Central memory CD4-positive, alpha-beta T cell (primary cell): ENCODE measurements around the gene BNC2.

Experiments
- DNase-seq: peaks from one replicate; pipeline ENCODE4 v3.0.0; 2022

Gene BNC2

DNA sequence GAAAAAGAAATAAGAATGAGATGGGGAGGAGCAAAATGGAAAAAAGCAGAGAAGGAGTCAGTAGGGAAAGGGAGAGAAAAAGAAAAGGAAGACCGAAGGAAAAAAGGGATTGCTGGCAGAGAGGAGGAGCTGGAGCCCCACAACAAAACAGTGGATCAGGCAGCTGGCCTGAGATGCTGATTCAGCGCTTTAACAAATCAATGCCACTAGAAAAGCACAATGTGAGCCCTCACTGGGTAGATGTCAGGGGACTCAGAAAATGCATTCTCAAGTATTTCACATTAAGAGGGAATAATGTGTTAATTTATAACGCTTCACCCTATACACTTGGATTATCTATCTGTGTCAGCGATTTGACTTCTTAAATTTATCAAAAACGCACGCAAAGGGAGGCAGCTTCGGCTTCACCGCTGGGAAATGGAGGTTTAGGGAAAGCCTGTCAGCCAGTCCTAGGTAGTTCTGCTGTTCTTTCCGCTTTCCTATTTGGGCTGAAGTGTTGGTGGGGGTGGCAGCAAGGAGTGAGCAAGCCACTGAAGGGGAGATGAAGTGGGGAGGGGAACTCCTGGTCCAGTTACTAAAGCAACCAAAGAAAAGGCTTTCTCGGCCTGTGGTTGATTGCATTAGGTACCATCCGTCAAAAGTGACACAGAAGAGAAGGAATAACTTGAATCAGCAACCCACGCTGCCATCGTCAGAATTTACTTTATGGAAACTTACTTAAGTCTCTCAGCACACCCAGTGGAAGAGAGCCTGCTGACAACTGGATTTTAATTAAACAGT, 161.6 kb downstream of the BNC2 start:
- no peak for DNase-seq

DNA sequence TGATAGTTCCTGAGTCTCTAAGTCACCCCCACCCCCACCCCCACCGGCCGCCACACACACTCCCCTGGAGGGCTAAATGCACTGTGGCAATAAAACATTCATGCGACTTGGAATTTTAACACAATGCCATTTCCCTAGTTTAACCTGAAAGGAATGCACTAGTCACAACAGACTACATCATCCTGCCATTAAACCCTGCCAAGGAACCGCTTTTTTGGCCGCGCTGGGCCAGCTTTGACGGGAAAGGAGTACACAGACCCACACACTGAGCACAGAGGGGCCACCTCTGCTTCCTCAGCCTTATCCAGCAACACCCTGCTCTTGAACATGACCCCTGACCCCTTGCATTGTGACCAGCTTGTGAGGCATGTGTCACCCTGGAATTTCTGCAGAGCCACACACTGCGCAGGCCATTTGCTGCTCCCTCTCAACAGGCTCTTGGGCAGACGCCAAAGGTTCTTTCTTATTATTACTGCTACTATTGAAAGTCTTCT, 165.3 kb downstream of the BNC2 start:
- no peak for DNase-seq

DNA sequence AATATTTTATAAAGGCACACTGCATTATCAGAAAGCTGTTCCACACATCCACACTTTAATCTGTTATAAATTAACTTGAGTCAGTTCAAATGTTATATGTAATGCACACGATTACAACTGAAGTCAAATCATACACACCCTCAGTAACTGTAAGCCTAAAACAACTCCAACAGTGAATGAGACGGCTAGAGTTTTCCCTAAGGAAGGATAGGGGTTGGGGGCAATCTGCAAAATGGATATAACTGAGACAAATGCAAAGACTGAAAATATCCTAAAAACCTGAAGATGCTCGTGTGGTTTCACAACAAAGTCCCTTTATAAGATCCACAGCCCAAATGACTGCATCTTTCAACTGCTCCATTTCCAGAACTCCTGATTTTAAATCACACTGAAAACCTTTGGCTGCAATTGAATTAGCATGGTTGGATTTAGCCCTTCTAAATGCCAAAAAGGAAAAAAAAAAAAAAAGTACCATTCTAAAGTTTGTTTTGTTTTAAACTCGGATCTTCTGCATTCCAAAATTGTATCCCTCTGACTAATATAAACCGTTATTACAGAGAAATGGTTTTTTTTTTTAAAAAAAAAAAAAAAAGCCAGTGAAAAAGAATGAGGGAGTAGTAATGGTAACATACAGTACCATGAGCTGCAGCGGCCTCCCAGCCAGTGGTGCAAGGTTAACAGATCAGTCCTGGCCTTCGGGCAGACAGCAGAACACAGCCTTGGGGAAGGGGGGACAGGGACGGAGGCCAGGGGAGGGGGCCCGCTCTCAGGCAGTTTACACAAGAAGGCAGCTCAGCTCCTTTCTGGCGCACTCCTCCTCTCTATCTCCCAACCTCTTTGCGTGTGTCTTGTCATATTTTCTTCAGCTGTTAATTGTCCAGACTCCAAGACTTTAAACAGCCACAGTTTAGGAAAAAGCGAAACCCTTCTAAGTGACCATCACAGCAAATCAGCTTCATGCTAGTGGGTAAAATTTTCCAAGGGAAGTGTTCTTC, 166.1 kb downstream of the BNC2 start:
- DNase-seq: no peak

DNA sequence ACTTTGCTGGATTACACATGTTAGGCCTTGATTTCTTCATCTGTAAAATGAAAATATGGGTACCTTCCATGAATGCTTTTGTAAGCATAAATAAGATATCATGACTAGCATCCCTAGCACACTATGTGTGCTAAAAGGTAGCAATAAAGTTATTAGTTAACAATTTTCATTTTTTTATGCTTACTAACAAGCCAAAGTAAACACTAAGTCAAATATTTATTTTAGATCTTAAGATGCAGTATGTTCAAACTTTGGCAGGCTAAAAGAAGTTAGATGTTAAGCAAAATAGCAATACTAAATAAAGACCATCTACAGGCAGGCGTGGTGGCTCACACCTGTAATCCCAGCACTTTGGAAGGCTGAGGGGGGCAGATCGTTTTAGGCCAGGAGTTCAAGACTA, 169.1 kb downstream of the BNC2 start:
- DNase-seq: no peak

DNA sequence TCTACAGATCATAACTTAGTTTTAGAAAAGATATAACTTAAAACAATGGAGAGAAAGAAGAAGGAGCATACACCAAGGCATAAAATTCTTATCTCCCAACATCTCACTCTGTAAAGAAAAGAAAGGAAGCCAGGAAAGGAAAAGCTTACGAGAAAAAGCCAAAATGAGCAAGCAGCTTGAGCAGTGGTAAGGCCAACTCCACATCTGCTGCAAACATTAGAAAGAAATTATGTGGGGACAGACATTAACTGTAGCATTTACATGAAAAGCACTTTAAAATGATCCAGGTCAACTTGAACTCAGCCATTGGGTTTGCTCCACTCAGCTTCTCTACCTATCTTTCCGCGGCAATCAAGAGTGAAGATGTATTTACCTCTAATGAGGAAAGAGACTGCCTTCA, 176.9 kb downstream of the BNC2 start:
- no peak for DNase-seq

DNA sequence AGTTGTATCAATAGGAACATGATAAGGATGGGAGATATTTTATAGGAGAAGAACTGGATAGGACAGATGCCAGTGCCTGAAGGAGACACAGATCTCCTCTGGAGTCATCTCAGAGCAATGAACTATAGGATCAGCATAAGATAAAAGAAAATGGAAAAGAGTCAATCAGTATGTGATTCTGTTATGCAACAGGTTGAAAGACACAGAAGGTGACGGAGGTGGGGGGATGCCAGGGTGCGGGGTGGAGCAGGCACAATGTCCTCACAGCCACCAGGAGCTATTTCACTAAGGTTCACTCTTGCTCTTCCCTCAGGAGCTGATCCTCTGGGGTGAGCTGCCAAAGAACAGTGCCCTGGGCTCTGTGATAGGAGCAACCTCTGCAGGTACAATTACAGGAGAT, 179.8 kb downstream of the BNC2 start:
- no peak for DNase-seq

DNA sequence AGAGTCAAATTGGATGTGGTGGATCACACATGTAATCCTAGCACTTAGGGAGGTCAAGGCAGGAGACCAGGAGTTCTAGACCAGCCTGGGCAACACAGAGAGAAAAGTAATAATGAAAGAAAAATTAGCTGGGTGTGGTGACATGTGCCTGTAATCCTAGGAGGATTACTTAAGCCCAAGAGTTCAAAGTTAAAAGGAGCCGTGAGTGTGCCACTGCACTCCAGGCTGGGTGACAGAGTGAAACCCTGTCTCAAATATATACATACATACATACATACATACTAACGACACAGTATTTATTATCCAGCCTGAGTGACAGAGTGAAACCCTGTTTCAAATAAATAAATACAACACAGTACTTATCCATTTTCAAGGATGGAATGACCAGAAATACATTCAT, 180.3 kb downstream of the BNC2 start:
- DNase-seq: no peak

DNA sequence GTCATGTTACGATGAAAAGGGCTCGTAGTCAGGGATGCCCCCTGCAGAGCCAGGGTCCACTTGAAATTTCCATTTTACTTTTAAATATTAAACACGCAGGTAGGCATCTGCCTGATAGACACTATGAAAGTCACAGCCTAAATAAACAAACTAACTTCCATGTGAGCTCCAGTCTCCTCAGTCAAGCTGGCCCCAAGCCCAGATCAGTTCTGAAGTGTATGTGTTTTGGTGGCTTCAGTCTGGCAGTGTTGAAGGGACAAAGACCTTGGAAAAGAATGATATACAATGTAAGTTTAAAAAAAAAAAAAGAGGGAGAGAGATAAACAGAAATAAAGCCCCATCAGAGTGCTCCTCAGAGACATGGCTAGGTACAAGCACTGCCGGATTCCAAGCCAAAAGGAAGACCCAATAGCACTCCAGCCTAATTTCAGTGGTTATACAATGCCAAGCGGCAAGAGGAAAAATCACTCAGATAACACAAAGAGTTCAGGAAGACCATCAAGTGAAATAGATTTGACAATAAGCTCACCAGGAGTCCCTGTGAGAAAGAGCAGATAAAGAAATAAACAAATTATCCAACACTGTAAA, 181.0 kb downstream of the BNC2 start:
- no peak for DNase-seq

DNA sequence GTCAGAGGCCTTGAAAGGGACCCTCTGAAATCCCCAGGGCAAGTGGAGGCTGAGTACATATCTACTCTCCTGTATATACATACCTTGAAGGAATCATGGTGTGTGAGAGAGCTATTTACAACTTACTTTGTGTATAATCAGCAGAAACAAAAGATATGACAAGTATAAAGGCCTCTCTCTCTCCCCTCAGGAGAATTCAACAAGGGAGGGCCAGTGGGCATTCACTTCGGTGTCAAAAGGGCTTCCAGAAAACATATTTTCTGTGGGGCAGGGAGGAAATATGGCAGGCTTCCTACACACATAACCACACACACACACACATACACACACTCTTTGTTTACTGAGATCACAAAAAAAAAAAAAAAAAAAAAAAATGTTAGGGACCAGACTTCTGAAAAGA, 181.7 kb downstream of the BNC2 start:
- DNase-seq: no peak

DNA sequence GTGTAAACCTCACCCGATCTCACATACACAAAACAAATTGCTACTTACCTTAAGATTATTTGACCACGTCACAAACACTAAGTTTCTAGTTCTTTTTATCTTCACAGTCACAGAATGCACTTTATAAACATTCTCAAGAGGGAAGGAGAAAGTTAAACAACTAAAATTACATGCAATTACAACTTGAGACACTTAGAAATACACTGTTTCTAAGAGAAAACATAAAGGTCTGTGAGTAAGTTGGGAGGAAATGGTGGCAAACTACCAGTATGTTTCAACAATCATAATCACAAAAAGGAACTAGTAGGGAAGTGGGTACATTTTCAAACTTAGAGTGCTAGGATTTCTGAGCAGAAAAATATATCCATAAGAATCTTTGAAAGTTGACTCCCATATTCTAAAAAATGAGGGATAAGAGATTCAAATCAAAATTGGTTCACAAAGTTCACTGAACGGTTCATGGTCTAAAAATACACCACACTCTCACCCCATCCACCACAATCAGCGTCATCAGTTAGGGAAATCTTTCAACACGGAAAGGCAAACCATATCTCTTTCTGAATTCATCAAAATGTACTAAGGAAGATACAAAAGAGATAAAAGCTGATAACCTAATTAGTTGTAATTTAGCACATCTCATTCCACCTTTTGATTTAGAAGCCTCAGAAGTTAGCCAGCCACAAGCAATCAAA, 182.6 kb downstream of the BNC2 start:
- no peak for DNase-seq

DNA sequence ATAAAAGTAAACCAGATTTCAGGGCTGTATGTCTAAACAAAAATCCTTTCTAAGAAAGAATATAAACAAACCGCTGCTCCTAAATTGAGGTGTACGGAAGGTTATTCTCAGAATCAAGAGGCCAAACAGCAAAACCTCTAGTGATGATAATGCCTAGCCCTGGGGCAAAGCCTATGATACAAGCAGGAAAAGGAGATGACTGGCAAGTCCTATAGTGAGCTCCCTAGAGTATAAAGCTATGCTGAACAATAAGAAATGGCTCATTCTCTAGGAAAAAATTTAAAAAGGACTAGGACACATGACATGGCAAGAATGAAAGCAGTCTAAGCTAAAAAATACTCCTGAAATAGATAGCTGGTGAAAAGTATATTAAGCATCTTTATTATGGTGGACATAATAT, 187.1 kb downstream of the BNC2 start:
- DNase-seq: no peak

DNA sequence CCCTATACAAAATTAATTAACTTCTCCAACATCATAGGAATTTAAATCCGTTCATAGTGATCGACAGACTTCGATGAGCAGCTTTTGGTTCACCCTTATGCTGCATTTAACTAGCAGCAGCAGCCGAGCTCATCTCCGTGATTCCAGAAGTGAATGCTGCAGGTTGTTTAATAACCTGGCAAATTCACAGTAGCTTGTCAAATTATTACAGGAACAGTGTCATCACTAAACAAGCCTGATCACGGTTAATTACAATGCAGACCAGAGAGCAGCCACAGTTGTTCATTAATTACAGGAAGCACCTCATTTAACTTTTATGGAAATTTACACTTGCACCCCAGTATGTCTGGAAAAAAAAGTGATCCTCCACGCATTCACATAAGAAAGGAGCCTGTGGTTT, 188.2 kb downstream of the BNC2 start:
- no peak for DNase-seq

DNA sequence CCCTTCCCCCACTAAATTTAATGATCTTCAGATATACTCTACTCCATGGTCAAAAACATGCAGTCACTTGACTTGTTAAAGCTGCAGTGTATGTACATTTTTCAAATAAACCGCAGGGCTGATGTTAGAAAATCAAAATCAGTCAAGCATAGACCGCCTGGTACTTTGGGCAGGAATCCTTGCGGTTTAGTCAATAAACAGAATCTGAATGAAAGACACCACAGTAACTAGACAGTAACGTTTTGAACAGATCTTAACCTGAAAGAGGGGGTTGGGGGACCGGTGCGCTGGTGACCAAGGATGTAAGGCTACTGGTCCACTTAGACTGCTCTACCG, 188.8 kb downstream of the BNC2 start:
- DNase-seq: no peak

DNA sequence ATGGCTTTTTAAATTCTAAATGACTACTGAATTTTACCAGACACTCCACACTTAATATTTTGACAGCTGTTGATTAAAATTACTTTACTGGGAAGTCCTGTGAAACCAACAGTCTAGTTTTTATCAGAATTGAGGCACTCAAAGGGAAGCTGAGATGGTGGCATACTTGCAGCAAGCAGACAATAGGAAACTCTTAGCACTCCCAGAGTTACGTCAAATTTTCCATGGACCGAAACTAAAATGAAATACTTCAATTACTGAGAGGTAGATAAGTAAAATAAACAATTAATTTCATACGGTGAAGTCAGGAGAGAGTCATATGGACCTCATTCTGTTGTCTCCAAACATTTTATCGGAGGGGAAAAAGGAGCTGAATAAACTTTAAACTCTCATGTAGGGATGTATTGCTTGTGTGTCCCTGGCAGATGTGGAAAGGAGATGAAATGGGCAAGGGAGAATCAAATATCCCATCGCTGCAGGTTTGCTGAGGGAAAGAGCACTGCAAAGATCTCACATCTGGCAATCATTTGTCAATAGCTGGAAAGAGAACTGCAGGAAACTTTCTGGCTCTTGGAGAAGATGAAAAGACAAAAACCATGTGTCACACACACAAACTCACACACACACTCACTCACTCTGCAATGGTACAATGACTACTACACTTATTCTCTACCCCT, 189.4 kb downstream of the BNC2 start:
- DNase-seq: no peak

DNA sequence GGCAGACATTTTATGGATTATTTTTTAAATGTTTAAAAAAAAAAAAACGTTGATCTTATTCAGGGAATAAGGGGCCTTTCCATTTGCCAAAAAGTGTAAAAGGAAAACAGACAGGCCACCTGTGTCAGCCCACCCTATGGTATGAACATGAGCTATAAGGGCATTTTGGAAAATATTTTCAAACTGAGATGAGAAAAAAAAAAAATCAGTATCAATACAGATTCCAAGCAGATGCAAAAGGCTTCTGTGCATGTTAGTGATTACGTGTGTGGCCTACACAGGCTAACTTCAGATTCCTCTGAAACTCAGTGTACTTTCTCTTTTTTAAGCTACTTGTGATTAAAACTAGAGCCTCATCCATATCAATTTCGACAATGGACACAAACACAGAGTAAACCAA, 189.9 kb downstream of the BNC2 start:
- DNase-seq: no peak

DNA sequence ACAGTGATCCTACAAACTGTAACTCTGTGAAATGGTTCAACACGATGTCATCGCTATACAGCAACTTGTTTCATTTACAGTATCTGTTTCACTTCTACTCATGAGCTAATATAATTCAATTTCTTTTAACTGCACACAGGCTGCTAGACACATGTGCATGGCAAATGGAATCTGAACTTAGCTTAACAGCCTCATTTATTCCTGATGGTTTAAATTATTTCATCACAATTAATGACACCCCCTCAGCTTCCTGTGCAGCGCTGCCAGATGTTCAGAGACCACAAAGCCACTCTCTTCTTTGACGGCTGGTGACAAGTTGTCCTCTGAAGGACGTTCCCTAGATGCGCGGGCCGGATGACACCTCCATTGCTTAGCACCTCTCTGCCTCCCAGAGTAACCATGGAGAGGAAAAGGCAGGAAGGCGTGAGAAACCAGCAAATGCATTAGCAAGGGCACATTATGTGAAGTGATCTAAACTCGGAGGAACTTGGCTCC, 191.1 kb downstream of the BNC2 start:
- no peak for DNase-seq

DNA sequence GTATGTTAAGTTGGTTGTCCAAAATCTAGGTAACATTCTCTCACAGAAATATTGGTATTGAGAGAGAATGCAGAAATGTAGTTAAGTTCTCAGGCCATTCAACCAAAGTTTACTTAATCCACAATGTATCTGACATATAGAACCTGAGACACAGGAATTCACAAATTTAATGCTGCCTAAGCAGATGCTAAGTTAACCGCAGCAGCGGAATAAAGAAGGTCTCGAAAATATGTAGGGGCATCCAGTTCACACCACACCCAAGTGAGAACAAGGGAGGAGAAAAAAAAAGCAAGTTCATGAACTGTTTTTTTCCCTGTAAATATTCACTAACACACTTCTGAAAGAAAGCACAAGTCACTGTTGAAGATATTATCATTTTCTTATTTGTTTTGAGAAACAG, 194.0 kb downstream of the BNC2 start:
- no peak for DNase-seq

DNA sequence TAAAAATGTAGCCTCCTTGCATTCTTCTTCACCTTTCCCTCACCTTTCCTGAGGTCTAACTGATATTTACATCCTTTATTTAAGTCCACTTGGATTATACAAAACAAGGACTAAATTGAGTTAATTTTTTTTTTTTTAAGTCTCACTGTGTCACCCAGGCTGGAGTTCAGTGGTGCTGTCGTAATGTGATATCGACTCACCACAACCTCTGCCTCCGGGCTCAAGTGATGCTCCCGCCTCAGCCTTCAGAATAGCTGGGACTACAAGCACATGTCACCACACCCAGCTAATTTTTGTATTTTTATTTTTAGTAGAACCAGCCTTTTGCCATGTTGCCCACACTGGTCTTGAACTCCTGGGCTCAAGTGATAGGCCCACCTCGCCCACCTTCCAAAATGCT, 195.3 kb downstream of the BNC2 start:
- DNase-seq: no peak

DNA sequence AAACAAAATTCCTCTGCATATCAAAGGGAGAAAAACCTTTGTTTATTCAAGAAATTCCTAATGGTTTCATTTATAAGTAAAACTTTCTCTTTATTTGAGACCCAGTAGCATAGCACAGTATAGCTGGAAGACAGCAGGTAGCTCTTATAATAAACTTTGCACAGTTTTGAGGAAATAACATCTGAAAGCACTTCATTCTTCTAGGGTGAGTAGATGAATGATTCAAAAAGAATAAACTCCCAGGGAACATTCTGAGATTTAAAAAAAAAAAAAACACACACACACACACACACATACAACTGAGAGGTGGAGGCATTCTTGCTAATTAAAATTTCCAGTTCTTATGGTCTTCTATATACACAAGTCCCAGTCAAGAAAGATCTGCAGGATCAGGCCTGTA, 197.3 kb downstream of the BNC2 start:
- no peak for DNase-seq

DNA sequence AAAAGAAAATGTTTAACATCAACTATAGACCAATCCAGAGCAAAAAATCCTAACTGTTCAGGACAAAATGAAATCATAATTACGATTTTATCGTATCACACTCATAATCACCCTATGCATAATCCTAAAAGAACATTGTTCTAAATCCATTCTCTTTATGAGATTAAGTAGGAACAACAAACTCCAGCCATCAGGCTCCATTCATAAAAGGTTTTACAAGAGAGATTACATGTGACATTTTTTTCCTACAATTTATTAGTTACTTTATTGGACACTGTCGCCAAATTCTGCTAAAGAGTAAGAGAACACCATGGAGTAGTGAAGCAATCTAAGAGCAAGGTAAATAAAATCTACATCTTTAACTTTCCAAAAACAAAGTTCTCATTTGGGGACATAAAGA, 198.0 kb downstream of the BNC2 start:
- DNase-seq: no peak

DNA sequence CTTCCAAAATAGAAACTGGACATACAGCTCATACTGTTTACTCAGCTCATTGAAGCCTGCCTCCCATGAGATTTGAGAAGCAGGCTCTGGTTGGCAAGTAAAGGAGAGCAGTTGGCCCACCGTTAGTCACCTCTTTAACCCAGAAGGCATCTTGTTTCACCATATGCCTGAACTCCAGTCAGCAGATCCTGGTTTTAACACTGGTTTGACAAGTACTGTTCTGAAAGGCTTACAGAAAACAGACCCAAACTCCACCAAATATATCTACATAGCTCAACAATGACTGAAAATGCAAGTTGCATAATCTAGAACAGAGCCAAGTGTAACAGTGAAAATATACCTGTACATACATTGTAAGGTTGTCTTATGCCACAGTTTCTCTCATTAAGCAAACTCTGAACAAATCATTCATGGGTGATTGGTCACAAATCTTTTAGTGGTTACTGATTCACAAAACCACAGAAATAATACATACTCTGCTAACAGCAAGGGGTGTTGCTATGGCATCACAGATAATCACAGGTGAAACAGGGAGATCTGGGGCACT, 198.8 kb downstream of the BNC2 start:
- no peak for DNase-seq

DNA sequence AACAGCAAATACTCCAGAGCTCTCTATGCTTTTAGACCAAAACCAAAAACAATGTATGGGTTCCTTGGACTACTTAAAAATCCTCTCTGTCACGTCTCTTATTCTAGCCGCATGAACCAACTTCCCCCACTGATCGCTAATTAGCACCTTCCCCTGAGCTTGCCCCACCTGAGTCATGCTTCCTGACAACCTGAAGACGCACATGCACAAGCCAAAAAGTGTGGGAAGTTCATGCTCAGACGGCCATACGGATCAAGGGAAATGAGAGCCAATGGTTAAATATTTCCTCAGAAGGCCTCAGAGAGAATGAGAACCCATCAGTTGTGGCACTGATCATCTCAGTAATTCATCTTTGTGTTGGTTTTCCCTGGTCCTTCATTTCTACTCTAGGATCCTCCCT, 199.7 kb downstream of the BNC2 start:
- no peak for DNase-seq
